H1 (cell line): ENCODE data around the gene TMEM97. TPM values are rescaled to one million over a fixed set of nuclear protein-coding genes. Genes with fewer than 3 reads are reported as not detected.

ENCODE experiments used
- BRCA1 ChIP-seq: IDR thresholded peaks from 2 replicates; pipeline ENCODE4 v1.6.1; 2012; ENCODE audit warnings: low read depth, low read length, improper control_type of control experiment
- CBX5 ChIP-seq: fragments of 300-800, 300-1000 bp; sonication (generic); IDR thresholded peaks from 2 replicates; pipeline ENCODE4 v1.7.1; 2016; ENCODE audit warnings: antibody characterized with exemption, low read length, low read depth
- CTBP2 ChIP-seq: IDR thresholded peaks from 2 replicates; pipeline ENCODE4 v1.7.0; 2011; ENCODE audit warnings: borderline replicate concordance, mild to moderate bottlenecking, moderate library complexity, mixed read lengths, low read length; ENCODE audit not compliant: insufficient read depth, insufficient read length
- MAFK ChIP-seq: IDR thresholded peaks from 2 replicates; pipeline ENCODE4 v1.6.1; 2012; ENCODE audit warnings: low read depth, mild to moderate bottlenecking, improper control_type of control experiment, low read length
- SAP30 ChIP-seq: fragments of 300-600 bp; sonication (generic); IDR thresholded peaks from 2 replicates; pipeline ENCODE4 v1.7.1; 2012; ENCODE audit warnings: low read length, moderate library complexity, mild to moderate bottlenecking, inconsistent platforms; ENCODE audit not compliant: insufficient read depth, insufficient replicate concordance
- polyA plus RNA-seq, 7 experiments: library from polyadenylated mRNA; depleted of rRNA in 3 of 7; stranded (reverse) in 5 of 7; unstranded in 2 of 7; fragments of >200 nt in 5 of 7; fragments of 200-250 nt in 2 of 7; gene quantifications; 1 replicate in 5 of 7; 2 replicates in 1 of 7; 4 replicates in 1 of 7; pipeline versions ENCODE4 v1.2.1 to v1.2.3, GENCODE V29; 2011 to 2013; ENCODE audit warnings: missing spikeins in 2 of 7, mixed read lengths in 2 of 7
- total RNA-seq: library from RNA; stranded (reverse); fragmentation: NEBNext Ultra II Directional; extraction: Animal tissue kit (Norgen Biotek cat#: 25700); gene quantifications from 2 replicates; pipeline ENCODE4 v1.2.1, GENCODE V29; 2021
- TF ChIP-seq, protein P1 (sequence below), 3 experiments: IDR thresholded peaks; 1 replicate in 2 of 3; 2 replicates in 1 of 3; pipeline versions ENCODE4 v1.5.1 to v1.6.1; 2011; ENCODE audit warnings: low read length in 3 of 3, mild to moderate bottlenecking in 3 of 3, inconsistent platforms in 2 of 3, low read depth in 1 of 3, moderate library complexity in 1 of 3; ENCODE audit not compliant: insufficient read depth in 1 of 3; ENCODE audit errors: control extremely low read depth in 1 of 3
- TF ChIP-seq, protein P2 (sequence below): IDR thresholded peaks from 2 replicates; pipeline ENCODE4 v1.6.1; 2012; ENCODE audit warnings: low read length, inconsistent platforms

The TMEM97 gene
- total and polyA plus RNA-seq, 2 of the 8 experiments (the other 6 are each of a cell fraction or from before 2014, with no cell fraction given), result 126 to 130 TPM

DNA sequence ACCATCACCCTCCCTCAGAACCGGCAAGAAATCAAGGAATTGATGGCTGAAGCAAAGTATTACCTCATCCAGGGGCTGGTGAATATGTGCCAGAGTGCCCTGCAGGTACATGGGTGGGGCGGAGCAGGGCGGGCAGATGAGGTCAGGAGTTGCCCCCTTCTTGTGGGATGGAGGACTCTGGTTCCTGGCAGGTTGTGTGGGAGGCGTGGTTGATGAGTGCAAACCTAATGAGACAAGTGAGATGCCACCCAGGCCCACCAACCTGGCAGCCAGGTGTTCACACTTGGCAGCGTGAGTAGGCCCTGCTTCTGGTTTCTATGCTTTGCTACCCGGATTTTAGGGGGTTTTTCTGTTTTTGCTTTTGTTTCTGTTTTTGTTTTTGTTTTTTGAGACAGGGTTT is 21.4 kb downstream of the TMEM97 start (continued):
- TF ChIP-seq, protein P1, sequence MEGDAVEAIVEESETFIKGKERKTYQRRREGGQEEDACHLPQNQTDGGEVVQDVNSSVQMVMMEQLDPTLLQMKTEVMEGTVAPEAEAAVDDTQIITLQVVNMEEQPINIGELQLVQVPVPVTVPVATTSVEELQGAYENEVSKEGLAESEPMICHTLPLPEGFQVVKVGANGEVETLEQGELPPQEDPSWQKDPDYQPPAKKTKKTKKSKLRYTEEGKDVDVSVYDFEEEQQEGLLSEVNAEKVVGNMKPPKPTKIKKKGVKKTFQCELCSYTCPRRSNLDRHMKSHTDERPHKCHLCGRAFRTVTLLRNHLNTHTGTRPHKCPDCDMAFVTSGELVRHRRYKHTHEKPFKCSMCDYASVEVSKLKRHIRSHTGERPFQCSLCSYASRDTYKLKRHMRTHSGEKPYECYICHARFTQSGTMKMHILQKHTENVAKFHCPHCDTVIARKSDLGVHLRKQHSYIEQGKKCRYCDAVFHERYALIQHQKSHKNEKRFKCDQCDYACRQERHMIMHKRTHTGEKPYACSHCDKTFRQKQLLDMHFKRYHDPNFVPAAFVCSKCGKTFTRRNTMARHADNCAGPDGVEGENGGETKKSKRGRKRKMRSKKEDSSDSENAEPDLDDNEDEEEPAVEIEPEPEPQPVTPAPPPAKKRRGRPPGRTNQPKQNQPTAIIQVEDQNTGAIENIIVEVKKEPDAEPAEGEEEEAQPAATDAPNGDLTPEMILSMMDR (IDR thresholded peaks at IDR 0.05; ENCODE audit: control extremely low read depth in 1 of 3, insufficient read depth in 1 of 3, low read depth in 1 of 3, low read length in 3 of 3), result no peak
- TF ChIP-seq, protein P2, sequence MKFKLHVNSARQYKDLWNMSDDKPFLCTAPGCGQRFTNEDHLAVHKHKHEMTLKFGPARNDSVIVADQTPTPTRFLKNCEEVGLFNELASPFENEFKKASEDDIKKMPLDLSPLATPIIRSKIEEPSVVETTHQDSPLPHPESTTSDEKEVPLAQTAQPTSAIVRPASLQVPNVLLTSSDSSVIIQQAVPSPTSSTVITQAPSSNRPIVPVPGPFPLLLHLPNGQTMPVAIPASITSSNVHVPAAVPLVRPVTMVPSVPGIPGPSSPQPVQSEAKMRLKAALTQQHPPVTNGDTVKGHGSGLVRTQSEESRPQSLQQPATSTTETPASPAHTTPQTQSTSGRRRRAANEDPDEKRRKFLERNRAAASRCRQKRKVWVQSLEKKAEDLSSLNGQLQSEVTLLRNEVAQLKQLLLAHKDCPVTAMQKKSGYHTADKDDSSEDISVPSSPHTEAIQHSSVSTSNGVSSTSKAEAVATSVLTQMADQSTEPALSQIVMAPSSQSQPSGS, result no peak
- TF ChIP-seq CBX5, result no peak
- TF ChIP-seq BRCA1, result no peak
- TF ChIP-seq MAFK, result no peak
- no peak for TF ChIP-seq CTBP2
- no peak for TF ChIP-seq SAP30
